GM10248 (cell line): Measurements from ENCODE around the gene METTL24.

Source experiments
- CTCF ChIA-PET: fragments of 300-600 bp; sonication (Branson Sonifier 250); formaldehyde crosslinking; extraction: SDS; loops from one replicate; lab custom pipeline; 2021; ENCODE audit warnings: antibody characterized with exemption; lab: Yijun Ruan, JAX
- POLR2A ChIA-PET: fragments of 350-650 bp; sonication (Branson Sonifier 250); formaldehyde crosslinking; extraction: SDS; loops from one replicate; lab custom pipeline; 2020; ENCODE audit warnings: antibody characterized with exemption; lab: Yijun Ruan, JAX
- DNase-seq: peaks from one replicate; pipeline ENCODE4 v3.0.0; 2012; ENCODE audit errors: extremely low spot score
- TF ChIP-seq, protein P1 (sequence below): IDR thresholded peaks from 2 replicates; pipeline ENCODE4 v1.5.1; 2012; ENCODE audit warnings: mild to moderate bottlenecking, low read depth; ENCODE audit errors: extremely low read depth, missing control alignments, control extremely low read depth

Gene METTL24

DNA sequence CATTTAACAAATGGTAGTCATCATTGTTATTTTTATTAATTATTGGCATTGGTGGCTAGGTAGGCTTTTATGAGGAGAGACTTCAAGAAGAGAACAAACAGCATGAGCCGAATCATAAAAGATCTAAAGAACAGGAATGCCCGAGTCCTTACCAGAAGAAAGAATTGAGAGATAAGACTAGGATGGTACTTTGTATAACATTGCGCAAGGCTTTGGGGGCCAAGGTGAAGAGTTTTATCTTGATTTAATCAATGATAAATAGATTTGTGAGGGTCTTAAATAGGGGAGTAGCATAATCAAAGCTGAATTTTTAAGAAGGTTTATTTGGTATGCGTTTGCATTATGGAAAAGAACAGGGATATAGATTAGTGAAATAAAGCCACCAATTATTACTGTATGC, 162.5 kb downstream of the METTL24 start:
- CTCF ChIA-PET: interaction anchor here (1.7 to 3.8 kb wide), 3 partner anchors 10 to 16 kb away, joined by 3 to 11 read pairs (median 4); partner anchors contain the start of genes CDC40 and WASF1
- POLR2A ChIA-PET: no interaction called here
- DNase-seq: no peak
- TF ChIP-seq, protein P1, sequence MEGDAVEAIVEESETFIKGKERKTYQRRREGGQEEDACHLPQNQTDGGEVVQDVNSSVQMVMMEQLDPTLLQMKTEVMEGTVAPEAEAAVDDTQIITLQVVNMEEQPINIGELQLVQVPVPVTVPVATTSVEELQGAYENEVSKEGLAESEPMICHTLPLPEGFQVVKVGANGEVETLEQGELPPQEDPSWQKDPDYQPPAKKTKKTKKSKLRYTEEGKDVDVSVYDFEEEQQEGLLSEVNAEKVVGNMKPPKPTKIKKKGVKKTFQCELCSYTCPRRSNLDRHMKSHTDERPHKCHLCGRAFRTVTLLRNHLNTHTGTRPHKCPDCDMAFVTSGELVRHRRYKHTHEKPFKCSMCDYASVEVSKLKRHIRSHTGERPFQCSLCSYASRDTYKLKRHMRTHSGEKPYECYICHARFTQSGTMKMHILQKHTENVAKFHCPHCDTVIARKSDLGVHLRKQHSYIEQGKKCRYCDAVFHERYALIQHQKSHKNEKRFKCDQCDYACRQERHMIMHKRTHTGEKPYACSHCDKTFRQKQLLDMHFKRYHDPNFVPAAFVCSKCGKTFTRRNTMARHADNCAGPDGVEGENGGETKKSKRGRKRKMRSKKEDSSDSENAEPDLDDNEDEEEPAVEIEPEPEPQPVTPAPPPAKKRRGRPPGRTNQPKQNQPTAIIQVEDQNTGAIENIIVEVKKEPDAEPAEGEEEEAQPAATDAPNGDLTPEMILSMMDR: no peak
